NCI-H2081 treated with DMSO at 0.1 percent for 48 hours (cell line): ENCODE data around the gene KIF21B.
A peak's percentile ranks its signal among the peaks of the same experiment; 100 is the strongest.

Experiments used
- DNase-seq: peaks from one replicate; lab custom pipeline; 2025; lab: John Stamatoyannopoulos, UW

KIF21B gene

GRCh38 chr1:201042779-201043461 is 19.4 kb upstream of the KIF21B start:
- DNase-seq = peak; percentile 58

GRCh38 chr1:201041011-201041410 is 17.5 kb upstream of the KIF21B start:
- DNase-seq = no peak

GRCh38 chr1:201039876-201040275 is 16.4 kb upstream of the KIF21B start:
- no peak for DNase-seq

GRCh38 chr1:201039418-201039817 is 15.9 kb upstream of the KIF21B start:
- DNase-seq = no peak

- DNase-seq = no peak
These were observed 14.8 kb upstream of the KIF21B start for GRCh38 chr1:201038186-201038876.

- DNase-seq = no peak
These were observed 12.8 kb upstream of the KIF21B start for GRCh38 chr1:201036188-201036842.

GRCh38 chr1:201034671-201035070 is 11.2 kb upstream of the KIF21B start:
- DNase-seq = no peak

GRCh38 chr1:201032408-201032807 is 8.9 kb upstream of the KIF21B start:
- DNase-seq = no peak

GRCh38 chr1:201028461-201028889 is 5.0 kb upstream of the KIF21B start:
- no peak for DNase-seq

- DNase-seq = no peak
These were observed 3.3 kb upstream of the KIF21B start for GRCh38 chr1:201026836-201027235.

GRCh38 chr1:201026234-201026633 is 2.7 kb upstream of the KIF21B start:
- DNase-seq = no peak

- no peak for DNase-seq
These were observed 2.1 kb upstream of the KIF21B start for GRCh38 chr1:201025571-201026002.

- no peak for DNase-seq
These were observed 1.1 kb upstream of the KIF21B start for GRCh38 chr1:201024625-201024998.

- DNase-seq = no peak
These were observed 558 bp upstream of the KIF21B start for GRCh38 chr1:201023920-201024624.

GRCh38 chr1:201022820-201023516 is 546 bp downstream of the KIF21B start:
- DNase-seq = no peak

- no peak for DNase-seq
These were observed 1.1 kb downstream of the KIF21B start for GRCh38 chr1:201022493-201022819.

GRCh38 chr1:201021630-201022492 is 1.7 kb downstream of the KIF21B start:
- no peak for DNase-seq

GRCh38 chr1:201020721-201021629 is 2.5 kb downstream of the KIF21B start:
- no peak for DNase-seq

- no peak for DNase-seq
These were observed 3.4 kb downstream of the KIF21B start for GRCh38 chr1:201020040-201020591.
